HL-60 (cell line): Measurements from ENCODE around the gene ASB16.

Experiments
- DNase-seq, 2 experiments: peaks; one replicate each; pipeline ENCODE4 v3.0.0-alpha.2; 2010 to 2020; ENCODE audit warnings: low read depth in 1 of 2, low spot score in 1 of 2
- H3K27ac ChIP-seq: fragments of 250-450 bp; sonication (Bioruptor Pico); replicated peaks from 2 replicates; pipeline ENCODE4 v1.5.1; 2020; ENCODE audit warnings: mild to moderate bottlenecking, moderate library complexity
- H3K27me3 ChIP-seq: fragments of 250-450 bp; sonication (Bioruptor Pico); 2 replicates; pipeline ENCODE4 v1.5.1; 2021; ENCODE audit warnings: mild to moderate bottlenecking, moderate library complexity; ENCODE audit not compliant: insufficient read depth, poor library complexity, severe bottlenecking
- H3K4me3 ChIP-seq: replicated peaks from 2 replicates; pipeline ENCODE4 v1.5.1; 2011; ENCODE audit warnings: mild to moderate bottlenecking, control low read depth, low read length; ENCODE audit not compliant: insufficient read depth
- CTCF ChIP-seq: IDR thresholded peaks from one replicate; pipeline ENCODE4 v1.5.1; 2011; ENCODE audit warnings: low read length, control low read depth, inconsistent platforms; ENCODE audit not compliant: insufficient read depth
- GABPA ChIP-seq: IDR thresholded peaks from 2 replicates; pipeline ENCODE4 v1.6.1; 2012; ENCODE audit warnings: low read depth
- POLR2AphosphoS5 ChIP-seq: IDR thresholded peaks from 2 replicates; pipeline ENCODE4 v1.6.1; 2012; ENCODE audit warnings: low read depth
- REST ChIP-seq: IDR thresholded peaks from 2 replicates; pipeline ENCODE4 v1.6.1; 2012; ENCODE audit warnings: low read depth; ENCODE audit not compliant: insufficient replicate concordance
- SPI1 ChIP-seq: IDR thresholded peaks from 2 replicates; pipeline ENCODE4 v1.6.1; 2012; ENCODE audit warnings: low read depth, mild to moderate bottlenecking, borderline replicate concordance

Gene ASB16

GRCh38 chr17:44144966-44145739 is 25.4 kb upstream of the ASB16 start:
- H3K4me3 ChIP-seq, result no peak overlapping the region
- H3K27ac ChIP-seq, result no peak overlapping the region
- DNase-seq, result peak in 1 of 2 experiments; percentile 50
- no peak for TF ChIP-seq POLR2AphosphoS5
- TF ChIP-seq GABPA, result no peak
- no peak for TF ChIP-seq SPI1
- TF ChIP-seq REST, result no peak
- no peak for TF ChIP-seq CTCF
- no peaks in the 10 kb centered on the region for H3K27me3 ChIP-seq

GRCh38 chr17:44146375-44147346 is 23.8 kb upstream of the ASB16 start:
- Histone ChIP-seq H3K27me3 (no peaks in the 10 kb centered on the region), H3K4me3 (no peak overlapping the region), H3K27ac (no peak overlapping the region)
- TF ChIP-seq REST (no peak), GABPA (no peak), CTCF (no peak), SPI1 (no peak), POLR2AphosphoS5 (no peak)
- DNase-seq, result no peak

GRCh38 chr17:44147812-44148211 is 22.7 kb upstream of the ASB16 start:
- no peak for DNase-seq
- no peaks in the 10 kb centered on the region for H3K27me3 ChIP-seq
- TF ChIP-seq SPI1 (no peak), CTCF (no peak), REST (no peak), POLR2AphosphoS5 (no peak), GABPA (no peak)
- H3K4me3 ChIP-seq, result no peak overlapping the region
- H3K27ac ChIP-seq, result no peak overlapping the region
